OCI-LY1 (cell line): Measurements from ENCODE around the gene PA2G4.

Experiments used
- CTCF ChIP-seq: fragments of 200-600 bp; sonication (generic), shearing (Covaris generic); IDR thresholded peaks from 2 replicates; pipeline ENCODE4 v1.5.1; 2017; ENCODE audit warnings: mild to moderate bottlenecking, antibody characterized with exemption, low read length, moderate library complexity, mixed read lengths
- EZH2 ChIP-seq: fragments of 200-600 bp; sonication (generic), shearing (Covaris generic); IDR thresholded peaks from 2 replicates; pipeline ENCODE4 v1.8.0; 2017; ENCODE audit warnings: borderline replicate concordance, mixed run types, mild to moderate bottlenecking, antibody characterized with exemption, low read length, moderate library complexity, mixed read lengths

- TF ChIP-seq CTCF (no peak), EZH2 (no peak)
These were observed 54.6 kb downstream of the PA2G4 start for GRCh38 chr12:56158926-56159461.
